ENCODE measurements around the gene MFSD12.

The MFSD12 gene

GRCh38 chr19:3575949-3576673 is 18.7 kb upstream of the MFSD12 start:
- H3K4me2 ChIP-seq (ENCODE audit: low read depth, low read length, poor library complexity, severe bottlenecking): no peak overlapping the region
- no peak overlapping the region for H2AFZ ChIP-seq (ENCODE audit: low read length)
- no peak overlapping the region for H3K9ac ChIP-seq (ENCODE audit: low read depth, low read length, poor library complexity, severe bottlenecking)

GRCh38 chr19:3575260-3575741 is 17.9 kb upstream of the MFSD12 start:
- Histone ChIP-seq H3K27me3 (ENCODE audit: insufficient read depth, low read length, poor library complexity, severe bottlenecking) (no peaks in the 10 kb centered on the region), H3K9me3 (ENCODE audit: insufficient read depth, low read depth, low read length) (no peaks in the 10 kb centered on the region), H4K20me1 (ENCODE audit: insufficient read depth, low read length, poor library complexity, severe bottlenecking) (peaks cover 22% of the 10 kb centered on the region), H3K4me2 (ENCODE audit: low read depth, low read length, poor library complexity, severe bottlenecking) (no peak overlapping the region), H3K4me3 (ENCODE audit: low read length, poor library complexity, severe bottlenecking) (no peak overlapping the region), H3K4me1 (ENCODE audit: insufficient read depth, low read length, poor library complexity, severe bottlenecking) (peaks cover 8% of the 10 kb centered on the region), H3F3A (ENCODE audit: low read depth) (0 out of 2 replicates have a peak, but pooled peaks cover 2% of the 10 kb centered on the region), H3K79me2 (ENCODE audit: insufficient read depth, low read length) (peaks cover 9% of the 10 kb centered on the region), H3K9ac (ENCODE audit: low read depth, low read length, poor library complexity, severe bottlenecking) (no peak overlapping the region), H3K9me2 (replicated peaks; ENCODE audit: low read depth, low read length) (no peaks in the 10 kb centered on the region), H3K36me3 (ENCODE audit: insufficient read depth, low read length) (peaks cover 7% of the 10 kb centered on the region; the same call in 1 of the 2 replicates), H2AFZ (ENCODE audit: low read length) (no peak overlapping the region)
- peak; percentile 45; the same call in 1 of the 2 replicates for TF ChIP-seq CTCF (conservative IDR thresholded peaks at IDR 0.05; ENCODE audit: low read length)
- no peak for TF ChIP-seq EZH2phosphoT487 (IDR thresholded peaks at IDR 0.05; ENCODE audit: borderline replicate concordance)

More at GRCh38 chr19:3575949-3576673, 18.7 kb upstream of the MFSD12 start:
- peaks cover 9% of the 10 kb centered on the region for H3K79me2 ChIP-seq (ENCODE audit: insufficient read depth, low read length)
- peaks cover 22% of the 10 kb centered on the region for H4K20me1 ChIP-seq (ENCODE audit: insufficient read depth, low read length, poor library complexity, severe bottlenecking)
- no peaks in the 10 kb centered on the region for H3K9me2 ChIP-seq (replicated peaks; ENCODE audit: low read depth, low read length)
- H3K9me3 ChIP-seq (ENCODE audit: insufficient read depth, low read depth, low read length): no peaks in the 10 kb centered on the region
- H3K4me3 ChIP-seq (ENCODE audit: low read length, poor library complexity, severe bottlenecking): no peak overlapping the region
- no peaks in the 10 kb centered on the region for H3K27me3 ChIP-seq (ENCODE audit: insufficient read depth, low read length, poor library complexity, severe bottlenecking)
- TF ChIP-seq EZH2phosphoT487 (IDR thresholded peaks at IDR 0.05; ENCODE audit: borderline replicate concordance) (no peak), CTCF (conservative IDR thresholded peaks at IDR 0.05; ENCODE audit: low read length) (no peak)
- 0 out of 2 replicates have a peak, but pooled peaks cover 3% of the 10 kb centered on the region for H3F3A ChIP-seq (ENCODE audit: low read depth)
- peaks cover 7% of the 10 kb centered on the region; the same call in 1 of the 2 replicates for H3K36me3 ChIP-seq (ENCODE audit: insufficient read depth, low read length)
- H3K4me1 ChIP-seq (ENCODE audit: insufficient read depth, low read length, poor library complexity, severe bottlenecking): peaks cover 8% of the 10 kb centered on the region

- Histone ChIP-seq H3F3A (ENCODE audit: low read depth) (no peaks in the 10 kb centered on the region), H2AFZ (ENCODE audit: low read length) (no peak overlapping the region), H3K9ac (ENCODE audit: low read depth, low read length, poor library complexity, severe bottlenecking) (peak overlapping the region; percentile 87), H3K4me1 (ENCODE audit: insufficient read depth, low read length, poor library complexity, severe bottlenecking) (peaks cover 8% of the 10 kb centered on the region), H3K27me3 (ENCODE audit: insufficient read depth, low read length, poor library complexity, severe bottlenecking) (no peaks in the 10 kb centered on the region), H3K36me3 (ENCODE audit: insufficient read depth, low read length) (peaks cover 7% of the 10 kb centered on the region; the same call in 1 of the 2 replicates), H3K4me3 (ENCODE audit: low read length, poor library complexity, severe bottlenecking) (peak overlapping the region; percentile 99), H4K20me1 (ENCODE audit: insufficient read depth, low read length, poor library complexity, severe bottlenecking) (peaks cover 22% of the 10 kb centered on the region), H3K79me2 (ENCODE audit: insufficient read depth, low read length) (peaks cover 9% of the 10 kb centered on the region), H3K9me2 (replicated peaks; ENCODE audit: low read depth, low read length) (no peaks in the 10 kb centered on the region), H3K4me2 (ENCODE audit: low read depth, low read length, poor library complexity, severe bottlenecking) (peak overlapping the region; percentile 85), H3K9me3 (ENCODE audit: insufficient read depth, low read depth, low read length) (no peaks in the 10 kb centered on the region)
- TF ChIP-seq EZH2phosphoT487 (IDR thresholded peaks at IDR 0.05; ENCODE audit: borderline replicate concordance) (no peak), CTCF (conservative IDR thresholded peaks at IDR 0.05; ENCODE audit: low read length) (no peak)
Measured at GRCh38 chr19:3573858-3574637, 16.7 kb upstream of the MFSD12 start.

Measured in Loucy (cell line).